GM06990 (cell line): ENCODE measurements around the gene PRKG2.
A peak's percentile ranks its signal among the peaks of the same experiment; 100 is the strongest.

ENCODE experiments used
- DNase-seq: peaks from one replicate; pipeline ENCODE4 v3.0.0-alpha.2; 2011; ENCODE audit not compliant: insufficient read length; ENCODE audit errors: extremely low read depth
- H3K27me3 ChIP-seq: replicated peaks from 2 replicates; pipeline ENCODE4 v1.6.0; 2011; ENCODE audit warnings: low read length; ENCODE audit not compliant: control insufficient read depth, insufficient read depth
- H3K36me3 ChIP-seq: 2 replicates; pipeline ENCODE4 v1.5.1; 2011; ENCODE audit warnings: low read length; ENCODE audit not compliant: control insufficient read depth, insufficient read depth
- H3K4me3 ChIP-seq: replicated peaks from 2 replicates; pipeline ENCODE4 v1.5.1; 2011; ENCODE audit warnings: low read depth, mild to moderate bottlenecking, control low read depth, low read length
- TF ChIP-seq, protein P1 (sequence below): IDR thresholded peaks from 2 replicates; pipeline ENCODE4 v1.5.1; 2011; ENCODE audit warnings: low read length, control low read depth, mild to moderate bottlenecking, inconsistent platforms; ENCODE audit not compliant: insufficient read depth, poor library complexity, severe bottlenecking

Gene PRKG2, protein sequence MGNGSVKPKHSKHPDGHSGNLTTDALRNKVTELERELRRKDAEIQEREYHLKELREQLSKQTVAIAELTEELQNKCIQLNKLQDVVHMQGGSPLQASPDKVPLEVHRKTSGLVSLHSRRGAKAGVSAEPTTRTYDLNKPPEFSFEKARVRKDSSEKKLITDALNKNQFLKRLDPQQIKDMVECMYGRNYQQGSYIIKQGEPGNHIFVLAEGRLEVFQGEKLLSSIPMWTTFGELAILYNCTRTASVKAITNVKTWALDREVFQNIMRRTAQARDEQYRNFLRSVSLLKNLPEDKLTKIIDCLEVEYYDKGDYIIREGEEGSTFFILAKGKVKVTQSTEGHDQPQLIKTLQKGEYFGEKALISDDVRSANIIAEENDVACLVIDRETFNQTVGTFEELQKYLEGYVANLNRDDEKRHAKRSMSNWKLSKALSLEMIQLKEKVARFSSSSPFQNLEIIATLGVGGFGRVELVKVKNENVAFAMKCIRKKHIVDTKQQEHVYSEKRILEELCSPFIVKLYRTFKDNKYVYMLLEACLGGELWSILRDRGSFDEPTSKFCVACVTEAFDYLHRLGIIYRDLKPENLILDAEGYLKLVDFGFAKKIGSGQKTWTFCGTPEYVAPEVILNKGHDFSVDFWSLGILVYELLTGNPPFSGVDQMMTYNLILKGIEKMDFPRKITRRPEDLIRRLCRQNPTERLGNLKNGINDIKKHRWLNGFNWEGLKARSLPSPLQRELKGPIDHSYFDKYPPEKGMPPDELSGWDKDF

GRCh38 chr4:81214881-81215868, at the start of gene PRKG2:
PRKG2 (minus strand) TSS chr4:81215222; CDS start chr4:81205047, 10,175 bp downstream.
- no peak within 1 kb of the TSS for H3K4me3 ChIP-seq
- H3K36me3 ChIP-seq, result no peaks in the 10 kb centered on the region
- TF ChIP-seq, protein P1, sequence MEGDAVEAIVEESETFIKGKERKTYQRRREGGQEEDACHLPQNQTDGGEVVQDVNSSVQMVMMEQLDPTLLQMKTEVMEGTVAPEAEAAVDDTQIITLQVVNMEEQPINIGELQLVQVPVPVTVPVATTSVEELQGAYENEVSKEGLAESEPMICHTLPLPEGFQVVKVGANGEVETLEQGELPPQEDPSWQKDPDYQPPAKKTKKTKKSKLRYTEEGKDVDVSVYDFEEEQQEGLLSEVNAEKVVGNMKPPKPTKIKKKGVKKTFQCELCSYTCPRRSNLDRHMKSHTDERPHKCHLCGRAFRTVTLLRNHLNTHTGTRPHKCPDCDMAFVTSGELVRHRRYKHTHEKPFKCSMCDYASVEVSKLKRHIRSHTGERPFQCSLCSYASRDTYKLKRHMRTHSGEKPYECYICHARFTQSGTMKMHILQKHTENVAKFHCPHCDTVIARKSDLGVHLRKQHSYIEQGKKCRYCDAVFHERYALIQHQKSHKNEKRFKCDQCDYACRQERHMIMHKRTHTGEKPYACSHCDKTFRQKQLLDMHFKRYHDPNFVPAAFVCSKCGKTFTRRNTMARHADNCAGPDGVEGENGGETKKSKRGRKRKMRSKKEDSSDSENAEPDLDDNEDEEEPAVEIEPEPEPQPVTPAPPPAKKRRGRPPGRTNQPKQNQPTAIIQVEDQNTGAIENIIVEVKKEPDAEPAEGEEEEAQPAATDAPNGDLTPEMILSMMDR, result no peak
- DNase-seq, result peak; percentile 4
- no peaks in the 10 kb centered on the region; the same call in none of the 2 replicates for H3K27me3 ChIP-seq

DNA sequence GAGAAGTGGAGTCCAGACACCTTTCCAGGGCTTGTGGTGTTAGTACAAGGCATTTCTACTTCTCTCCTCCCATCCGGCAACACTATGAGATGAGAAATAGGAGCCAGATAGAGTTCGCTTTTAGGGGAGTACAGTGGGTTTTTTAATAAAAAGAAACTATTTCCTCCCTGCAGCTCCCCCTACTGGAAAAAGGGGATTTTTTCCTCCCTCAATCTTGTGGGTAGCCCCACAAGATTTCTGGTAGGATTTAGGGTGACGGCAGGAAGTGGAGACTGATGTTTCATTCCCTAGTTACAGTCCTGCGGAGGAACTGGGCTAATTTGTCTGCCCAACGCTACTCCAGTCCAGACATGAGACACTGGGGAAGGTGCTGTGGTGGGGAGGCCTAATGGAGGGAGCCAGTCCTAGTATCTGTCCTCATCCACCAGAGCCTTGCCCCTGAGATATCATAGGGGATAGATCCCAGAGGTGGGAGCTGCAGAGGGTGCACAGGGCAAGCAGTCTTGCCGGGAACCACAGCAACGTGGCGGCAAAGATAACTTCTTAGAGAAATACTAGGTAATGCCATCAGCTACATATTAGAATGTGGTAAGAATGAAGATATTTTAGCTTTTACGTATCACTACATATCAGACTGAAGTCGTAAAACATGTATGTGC, 45.5 kb upstream of the PRKG2 start:
- DNase-seq, result no peak
- TF ChIP-seq, protein P1, result peak; percentile 50
- no peaks in the 10 kb centered on the region for H3K27me3 ChIP-seq
- no peak overlapping the region for H3K4me3 ChIP-seq
- H3K36me3 ChIP-seq, result no peaks in the 10 kb centered on the region

DNA sequence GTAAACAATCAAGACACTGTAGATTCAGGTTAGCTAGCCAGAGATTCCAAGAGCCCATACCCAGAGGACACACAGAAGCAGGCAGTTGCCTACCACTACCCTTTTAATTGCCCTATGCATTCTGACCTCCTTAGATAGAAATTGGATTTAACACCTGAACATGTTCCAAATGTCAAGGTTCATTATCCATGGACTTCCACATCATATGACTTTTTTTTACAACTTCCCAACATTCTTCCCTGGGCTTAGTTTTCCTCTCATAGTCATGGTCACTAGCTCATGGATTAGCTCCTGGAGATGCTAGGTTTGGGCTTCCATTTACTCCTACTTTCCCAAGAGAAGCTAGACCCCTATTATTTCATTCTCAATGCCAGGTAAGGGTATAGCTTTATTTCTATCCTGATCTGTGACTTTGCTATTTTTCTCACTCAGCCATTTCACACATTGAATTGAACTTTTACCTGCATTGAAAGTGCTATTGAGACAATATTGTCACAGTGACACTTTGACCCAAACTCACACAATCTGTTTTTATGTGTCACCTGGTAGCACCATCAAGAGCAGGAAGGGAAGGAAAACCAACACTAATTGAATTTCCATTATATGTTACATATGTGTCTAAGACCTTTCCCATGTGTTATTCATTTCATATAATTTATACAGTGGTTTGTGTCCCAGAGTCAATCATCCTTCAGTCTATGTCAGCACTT, 44.0 kb upstream of the PRKG2 start:
- Histone ChIP-seq H3K4me3 (no peak overlapping the region), H3K27me3 (no peaks in the 10 kb centered on the region), H3K36me3 (no peaks in the 10 kb centered on the region)
- TF ChIP-seq, protein P1, result no peak
- DNase-seq, result no peak

DNA sequence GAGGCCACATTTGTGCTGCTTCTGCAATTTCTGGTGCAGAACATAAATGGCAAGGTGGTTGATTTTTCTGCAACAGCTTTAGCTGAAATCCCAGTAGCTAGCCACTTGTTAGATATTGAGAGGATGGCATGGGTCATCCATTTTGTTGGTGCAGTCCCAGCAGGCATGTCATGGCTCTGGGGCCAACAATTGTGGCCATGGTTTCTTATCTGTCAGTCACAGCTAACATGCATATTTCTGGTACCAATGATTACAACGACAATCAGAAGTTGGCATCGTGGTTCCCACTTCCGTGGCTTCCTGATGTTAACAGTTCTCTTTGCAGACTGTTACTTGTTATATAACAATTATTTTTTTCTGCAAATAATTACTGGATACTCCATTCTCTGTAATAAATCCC, 42.8 kb upstream of the PRKG2 start:
- H3K4me3 ChIP-seq, result no peak overlapping the region
- DNase-seq, result no peak
- H3K36me3 ChIP-seq, result no peaks in the 10 kb centered on the region
- TF ChIP-seq, protein P1, result no peak
- no peaks in the 10 kb centered on the region for H3K27me3 ChIP-seq

DNA sequence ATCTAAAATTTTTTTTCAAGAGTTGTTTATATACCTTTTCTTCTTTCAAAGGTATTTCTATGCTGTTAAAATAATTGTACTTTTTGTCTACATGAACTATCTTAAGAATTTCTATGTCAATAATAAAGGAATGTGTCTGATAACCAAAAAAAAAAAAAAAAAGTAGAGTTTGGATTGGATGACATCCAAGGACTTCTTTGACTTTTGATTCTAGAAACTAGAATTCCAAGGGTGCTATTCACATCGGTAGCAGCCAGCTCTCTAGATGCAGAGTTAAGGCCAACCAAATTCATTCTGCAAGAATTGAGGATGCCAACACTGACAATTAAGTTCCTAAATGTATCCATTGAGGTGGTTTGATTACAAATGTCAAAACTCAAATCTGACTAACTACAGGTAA, 42.0 kb upstream of the PRKG2 start:
- no peaks in the 10 kb centered on the region for H3K27me3 ChIP-seq
- no peak for DNase-seq
- no peaks in the 10 kb centered on the region for H3K36me3 ChIP-seq
- TF ChIP-seq, protein P1, result no peak
- H3K4me3 ChIP-seq, result no peak overlapping the region
